HG03175 (cell line): ENCODE data around the gene RCL1.

ENCODE experiments used
- ATAC-seq: cut with Tn5 transposase; IDR thresholded peaks from one replicate; pipeline ENCODE4 v1.9.1; 2021; ENCODE audit warnings: mild to moderate bottlenecking, moderate library complexity; ENCODE audit not compliant: unreplicated experiment

The RCL1 gene

DNA sequence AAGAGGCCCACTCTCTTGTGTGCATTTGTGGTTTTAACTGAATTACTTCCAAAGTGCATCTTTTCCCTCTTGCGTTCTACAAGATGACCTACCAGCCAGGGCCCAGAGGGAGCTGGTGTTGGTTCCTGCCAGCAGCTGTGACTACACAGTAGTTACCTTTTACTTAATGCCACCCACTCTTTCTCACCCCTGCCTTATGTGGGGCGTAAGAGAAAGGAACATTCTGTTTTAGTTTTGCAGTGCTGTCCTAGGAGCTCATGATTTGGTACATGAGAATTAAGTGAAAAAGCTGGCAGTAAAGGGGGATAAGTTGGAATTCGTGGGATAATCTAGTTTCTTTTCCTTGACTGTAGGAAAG, 45.4 kb downstream of the RCL1 start:
- ATAC-seq: no peak

DNA sequence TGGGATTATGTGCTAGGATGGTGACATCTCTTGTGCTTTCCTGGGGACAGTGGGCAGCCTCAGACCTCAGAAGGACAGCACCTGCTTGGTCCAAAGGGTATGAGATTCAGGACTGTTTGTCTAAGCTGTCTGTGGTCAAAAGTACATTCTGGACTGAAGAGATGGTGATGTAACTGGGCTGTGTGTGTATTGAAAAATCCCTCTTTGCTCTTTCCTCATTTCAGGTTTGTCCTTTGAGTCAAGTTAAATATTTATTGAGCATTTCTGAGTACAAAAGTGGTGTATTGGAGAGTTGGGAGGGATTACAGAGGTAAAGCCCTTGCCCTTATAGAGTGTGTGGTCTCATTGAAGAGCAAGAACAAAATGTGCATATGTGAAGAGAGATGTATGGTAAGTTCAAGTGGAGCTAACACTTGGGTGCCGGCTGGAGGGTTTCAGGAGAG, 46.7 kb downstream of the RCL1 start:
- ATAC-seq: no peak

DNA sequence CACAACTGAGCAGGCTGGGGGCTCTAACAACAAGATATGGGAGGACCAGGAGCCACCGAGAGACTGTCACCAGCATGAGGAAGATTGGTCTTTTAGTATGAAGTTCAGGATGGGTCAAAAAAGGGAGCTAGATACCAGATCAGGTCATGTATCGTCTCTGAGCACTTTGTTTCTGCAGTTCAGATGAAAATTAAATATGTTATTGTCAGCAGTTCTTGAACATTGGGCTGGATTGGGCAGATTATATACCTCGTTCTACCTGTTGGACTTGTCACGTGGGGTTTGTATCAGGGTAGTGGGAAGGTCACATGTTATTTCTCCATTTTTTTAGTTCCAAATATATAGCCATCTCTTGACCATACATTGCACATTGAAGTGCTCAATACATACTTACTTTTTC, 47.3 kb downstream of the RCL1 start:
- no peak for ATAC-seq

DNA sequence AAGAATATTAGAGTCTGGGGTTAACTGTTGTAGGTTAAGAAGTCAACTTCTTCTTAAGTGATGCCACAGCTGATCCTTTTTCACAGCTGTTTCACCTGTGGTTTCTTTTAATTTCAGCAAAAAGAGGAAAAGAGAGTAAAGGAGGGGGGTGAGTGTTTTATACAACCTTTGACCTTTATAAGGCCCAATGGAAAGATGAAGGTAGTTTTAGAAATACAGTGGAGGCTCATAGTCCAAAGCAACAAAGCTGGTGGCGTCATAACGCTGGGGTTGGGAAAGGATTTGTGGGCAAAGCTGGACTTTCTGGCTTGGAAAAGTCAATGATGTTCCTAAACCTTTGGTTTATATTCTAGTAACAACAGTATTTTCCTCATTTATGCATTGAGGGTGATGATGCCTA, 49.5 kb downstream of the RCL1 start:
- ATAC-seq: no peak

DNA sequence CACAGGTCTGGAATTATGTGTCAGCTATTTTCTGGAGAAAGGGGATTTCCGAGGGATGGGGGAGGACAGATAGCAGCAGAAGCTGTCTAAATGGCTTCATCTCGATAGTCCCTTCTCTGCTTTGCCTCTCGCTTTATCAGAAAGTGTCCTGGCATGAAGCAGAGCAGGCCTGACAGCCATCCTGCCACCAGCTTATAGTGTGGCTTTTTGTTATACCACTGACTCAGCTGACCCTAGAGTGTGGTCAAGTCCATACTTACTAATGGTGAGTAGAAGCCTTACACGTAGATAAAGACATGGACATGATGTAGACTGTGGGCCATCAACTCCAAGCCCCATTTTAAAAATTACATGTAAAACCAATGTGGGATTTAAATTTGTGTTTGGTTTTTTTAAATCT, 50.0 kb downstream of the RCL1 start:
- ATAC-seq: no peak

DNA sequence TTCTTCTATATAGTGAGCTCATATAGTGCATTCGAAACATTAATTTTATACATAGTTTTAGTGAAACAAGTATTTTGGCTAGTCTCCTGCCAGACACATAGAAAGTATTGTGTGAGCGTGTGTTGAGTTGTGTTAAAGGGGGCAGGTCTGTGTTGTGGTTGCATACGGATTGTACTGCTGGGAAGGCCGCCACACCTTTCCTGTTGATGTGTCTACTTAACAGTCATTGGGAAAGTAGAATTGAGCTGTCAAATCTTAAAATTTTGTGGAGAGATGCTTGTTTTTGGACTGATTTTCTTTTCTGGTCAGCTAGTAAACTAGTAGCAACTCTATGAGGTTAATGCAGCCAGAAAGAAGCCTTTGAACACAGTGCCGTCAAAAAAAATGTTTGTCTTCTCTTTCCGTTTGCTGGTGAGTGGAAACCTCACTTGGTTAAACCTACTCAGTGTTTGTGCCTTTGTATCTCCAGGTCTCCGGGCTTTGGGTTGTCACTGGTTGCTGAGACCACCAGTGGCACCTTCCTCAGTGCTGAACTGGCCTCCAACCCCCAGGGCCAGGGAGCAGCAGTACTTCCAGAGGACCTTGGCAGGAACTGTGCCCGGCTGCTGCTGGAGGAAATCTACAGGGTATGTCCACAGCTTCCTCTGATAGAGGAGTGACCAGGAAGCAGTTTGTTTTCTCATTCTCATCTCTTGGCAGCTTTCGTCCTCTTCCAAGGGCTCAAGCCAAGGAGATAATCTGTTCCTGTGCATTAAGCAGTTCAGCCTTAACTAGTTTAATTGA, 51.5 kb downstream of the RCL1 start:
- no peak for ATAC-seq

DNA sequence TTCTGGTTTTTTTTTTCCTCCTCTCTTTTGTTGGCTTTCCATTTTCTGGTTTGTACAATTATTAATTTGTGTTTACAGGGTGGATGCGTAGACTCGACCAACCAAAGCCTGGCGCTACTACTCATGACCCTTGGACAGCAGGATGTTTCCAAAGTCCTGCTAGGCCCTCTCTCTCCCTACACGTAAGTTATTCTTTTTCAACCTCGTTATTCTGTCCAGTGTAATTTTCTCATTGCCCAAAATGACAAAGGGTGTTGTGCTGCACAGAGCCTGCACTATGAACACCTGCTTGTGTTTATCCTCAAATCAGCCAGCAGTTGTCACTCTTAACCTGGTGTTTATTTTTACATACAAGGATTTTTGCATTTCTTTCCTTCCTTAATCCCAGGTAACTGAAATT, 56.6 kb downstream of the RCL1 start:
- ATAC-seq: no peak

DNA sequence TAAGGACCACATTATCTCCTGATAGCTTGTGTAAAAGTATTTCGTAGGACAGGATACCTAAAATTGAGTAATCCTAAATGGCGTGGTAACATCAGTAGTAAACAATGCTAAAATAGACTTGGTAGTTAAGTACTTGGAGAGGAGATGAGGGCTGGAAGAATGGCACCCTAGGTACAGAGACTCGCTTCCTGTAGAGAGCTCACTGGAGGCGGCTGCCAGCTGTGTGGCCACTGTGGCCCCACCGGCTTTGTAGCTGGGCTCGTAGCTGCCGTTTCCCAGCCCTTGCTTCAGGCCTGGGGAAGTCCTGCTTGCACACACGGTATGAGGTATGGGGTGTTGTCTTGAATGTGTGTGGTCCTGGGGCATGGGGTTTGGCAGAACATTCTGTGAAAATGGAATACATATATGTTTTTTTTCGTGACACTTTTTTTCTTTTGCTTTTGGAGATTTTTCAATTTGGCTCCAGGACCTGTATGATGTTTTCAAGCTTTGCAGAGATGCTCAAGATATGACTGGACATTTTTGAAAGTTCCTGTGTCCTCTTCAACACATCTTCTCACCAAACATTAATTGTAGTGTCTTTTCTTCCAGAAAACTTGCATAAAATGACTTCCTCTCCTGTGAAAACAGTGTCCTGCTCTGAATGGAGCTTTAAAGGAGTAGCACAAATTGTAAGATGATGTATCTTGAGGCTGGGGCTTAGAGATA, 58.0 kb downstream of the RCL1 start:
- no peak for ATAC-seq

DNA sequence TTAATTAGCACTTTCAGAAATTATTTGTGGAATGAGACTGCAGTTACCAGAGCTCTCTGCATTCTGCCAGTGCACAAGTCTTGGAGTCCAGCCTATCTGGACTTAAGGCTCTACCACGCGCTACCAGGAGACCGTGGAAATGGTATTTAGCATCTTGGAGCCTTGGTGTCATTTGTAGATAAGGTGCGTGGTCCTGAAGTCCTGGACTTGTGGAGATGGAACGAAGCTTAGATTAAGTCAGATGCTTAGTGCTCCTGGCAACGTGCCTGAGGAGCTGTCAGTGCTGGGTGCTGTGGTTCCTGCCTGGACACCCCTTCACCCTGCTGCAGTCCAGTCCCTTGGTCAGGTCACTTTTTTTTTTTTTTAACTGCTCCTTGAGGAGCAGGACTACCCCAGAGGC, 59.7 kb downstream of the RCL1 start:
- ATAC-seq: no peak

DNA sequence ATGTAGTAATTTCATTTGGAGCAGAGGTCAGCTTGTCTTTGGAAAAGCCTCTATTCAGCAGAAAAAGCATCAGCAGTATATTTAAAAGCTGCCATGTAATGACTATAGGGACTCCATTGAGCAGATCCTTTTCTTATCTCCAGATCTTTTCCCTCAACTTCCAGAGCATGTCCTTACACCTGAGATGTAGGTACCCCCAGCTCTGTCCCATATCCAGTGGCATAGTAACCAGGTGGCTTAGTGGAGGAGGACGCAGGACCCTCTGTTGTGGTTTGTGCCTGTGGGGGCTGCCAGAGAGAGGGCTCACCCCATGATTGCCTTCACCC, 61.5 kb downstream of the RCL1 start:
- no peak for ATAC-seq

DNA sequence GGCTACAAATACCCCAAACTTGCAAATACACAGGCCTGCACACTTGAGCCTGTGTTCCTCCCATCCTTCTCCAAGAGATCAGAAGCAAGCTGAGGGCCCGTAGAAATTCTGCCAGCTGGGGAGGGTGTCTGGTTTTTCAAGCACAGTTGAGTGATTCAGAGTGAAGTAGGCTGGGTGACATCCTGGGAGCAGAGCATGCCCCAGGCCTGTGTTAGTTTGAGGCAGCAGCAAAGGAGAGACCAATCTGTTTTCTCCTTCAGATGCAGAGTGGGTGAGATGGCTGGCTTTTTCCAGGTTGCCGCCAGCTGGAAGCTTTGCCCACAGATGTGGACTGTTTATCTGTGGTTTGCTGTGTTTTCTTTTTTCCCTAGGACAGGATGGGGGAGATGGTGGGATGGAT, 63.1 kb downstream of the RCL1 start:
- ATAC-seq: no peak

DNA sequence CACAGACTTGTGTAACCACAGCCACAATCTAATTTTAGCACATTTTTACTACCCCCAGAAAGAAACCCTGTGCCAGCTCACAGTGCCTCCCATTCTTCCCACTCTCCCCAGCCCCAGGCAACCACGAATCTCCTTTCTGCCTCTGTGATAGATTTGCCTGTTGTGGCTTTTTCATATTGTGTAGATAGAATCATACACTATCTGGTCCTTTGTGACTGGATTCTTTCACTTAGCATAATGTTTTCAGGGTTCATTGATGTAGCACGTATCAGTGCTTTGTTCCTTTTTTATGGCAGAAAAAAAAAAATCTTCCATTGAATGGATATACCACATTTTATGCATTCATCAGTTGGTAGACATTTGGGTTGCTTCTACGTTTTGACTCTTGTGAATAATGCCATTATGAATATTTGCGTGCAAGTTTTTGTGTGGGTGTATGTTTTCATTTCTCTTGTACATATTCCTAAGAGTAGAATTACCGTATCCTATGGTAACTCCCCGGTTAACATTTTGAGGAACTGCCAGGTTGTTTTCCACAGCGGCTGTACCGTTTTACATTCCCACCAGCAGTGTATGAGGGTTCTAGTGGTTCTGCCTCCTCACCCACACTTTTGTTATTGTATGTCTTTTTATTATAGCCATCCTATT, 64.5 kb downstream of the RCL1 start:
- no peak for ATAC-seq

DNA sequence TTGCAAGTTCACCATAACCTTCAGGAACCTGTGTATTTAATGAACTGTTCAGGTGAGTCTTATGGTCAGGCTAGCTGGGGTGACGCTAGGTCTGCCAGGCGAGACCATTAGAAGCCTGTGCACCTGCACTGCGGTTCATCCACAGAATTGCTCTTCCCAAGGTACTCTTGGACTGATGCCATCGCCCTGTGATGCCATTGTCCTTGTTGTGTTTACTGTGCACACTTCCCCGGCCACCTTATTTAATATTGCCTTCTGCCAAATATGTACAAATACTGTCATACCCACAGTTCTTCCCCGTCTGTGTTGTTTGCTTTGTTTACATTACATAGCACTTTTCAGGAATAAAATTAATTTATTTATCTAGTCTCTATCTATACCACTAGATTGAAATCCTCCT, 66.3 kb downstream of the RCL1 start:
- ATAC-seq: no peak

DNA sequence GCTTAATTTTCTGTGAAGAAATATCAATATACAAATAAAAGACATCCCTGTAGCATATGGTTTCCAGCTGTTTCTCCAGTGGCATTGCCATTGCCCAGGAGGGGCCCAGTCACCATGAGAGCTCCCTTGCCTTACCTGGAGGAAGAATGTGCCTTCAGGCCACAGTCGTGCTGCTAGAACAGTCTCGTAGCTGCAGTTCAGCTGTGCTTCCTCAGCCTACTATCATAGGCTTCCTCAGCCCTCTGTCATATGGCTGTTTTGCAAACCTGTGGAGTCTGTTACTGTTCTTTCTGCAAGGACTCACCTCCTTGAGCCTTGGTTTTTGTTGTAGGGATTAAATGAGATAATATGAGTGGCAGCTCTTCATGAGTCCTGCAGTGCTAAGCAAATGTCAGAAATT, 67.6 kb downstream of the RCL1 start:
- no peak for ATAC-seq

DNA sequence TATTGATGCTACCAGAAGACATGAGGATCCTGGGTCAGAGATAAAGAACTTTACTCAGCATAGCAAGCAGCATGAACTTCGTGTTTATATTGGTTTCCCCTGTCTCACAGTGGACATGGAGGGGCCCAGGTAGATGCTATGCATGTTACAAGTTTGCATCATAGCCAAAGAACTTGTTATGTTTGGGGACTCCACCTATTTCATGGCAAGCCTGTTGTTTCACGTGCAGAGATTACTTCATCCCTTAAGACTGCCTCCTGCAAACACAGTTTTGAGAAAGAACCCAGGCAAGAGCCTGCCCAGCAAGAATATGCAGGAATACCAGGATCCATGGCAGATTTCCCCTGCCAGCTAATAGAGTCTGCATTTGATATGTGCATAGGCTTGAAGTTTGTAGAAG, 68.4 kb downstream of the RCL1 start:
- ATAC-seq: no peak

DNA sequence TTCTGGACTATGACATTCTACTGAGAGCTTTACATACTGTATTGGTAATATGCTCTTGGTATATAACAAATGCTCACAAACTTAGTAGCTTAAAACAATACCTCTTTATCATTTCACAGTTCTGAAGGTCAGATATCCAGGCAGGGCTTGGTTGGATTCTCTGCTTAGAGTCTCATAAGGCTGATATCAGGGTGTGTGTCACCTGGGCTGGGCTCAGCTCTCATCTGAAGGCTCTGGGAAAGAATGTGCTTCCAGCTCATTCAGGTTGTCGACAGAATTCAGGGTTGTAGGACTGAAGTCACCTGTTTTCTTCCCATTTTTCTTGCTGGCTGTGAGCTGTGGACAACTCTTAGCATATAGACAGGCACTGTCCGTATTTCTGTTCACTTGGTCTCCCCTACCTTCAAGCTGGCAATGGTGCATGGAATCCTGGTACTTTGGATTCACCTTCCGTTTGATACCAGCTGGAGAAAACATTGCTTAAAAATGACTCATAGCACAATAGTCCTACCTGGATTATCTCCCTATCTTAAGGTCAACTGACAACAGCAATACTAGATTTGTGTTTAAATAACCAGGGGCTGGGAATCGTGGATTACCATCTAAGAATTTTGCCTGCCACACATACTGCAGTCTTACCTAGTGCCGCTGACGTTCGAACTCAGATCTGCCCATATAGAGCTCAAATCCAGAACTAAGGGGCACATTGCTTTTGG, 69.2 kb downstream of the RCL1 start:
- ATAC-seq: no peak

DNA sequence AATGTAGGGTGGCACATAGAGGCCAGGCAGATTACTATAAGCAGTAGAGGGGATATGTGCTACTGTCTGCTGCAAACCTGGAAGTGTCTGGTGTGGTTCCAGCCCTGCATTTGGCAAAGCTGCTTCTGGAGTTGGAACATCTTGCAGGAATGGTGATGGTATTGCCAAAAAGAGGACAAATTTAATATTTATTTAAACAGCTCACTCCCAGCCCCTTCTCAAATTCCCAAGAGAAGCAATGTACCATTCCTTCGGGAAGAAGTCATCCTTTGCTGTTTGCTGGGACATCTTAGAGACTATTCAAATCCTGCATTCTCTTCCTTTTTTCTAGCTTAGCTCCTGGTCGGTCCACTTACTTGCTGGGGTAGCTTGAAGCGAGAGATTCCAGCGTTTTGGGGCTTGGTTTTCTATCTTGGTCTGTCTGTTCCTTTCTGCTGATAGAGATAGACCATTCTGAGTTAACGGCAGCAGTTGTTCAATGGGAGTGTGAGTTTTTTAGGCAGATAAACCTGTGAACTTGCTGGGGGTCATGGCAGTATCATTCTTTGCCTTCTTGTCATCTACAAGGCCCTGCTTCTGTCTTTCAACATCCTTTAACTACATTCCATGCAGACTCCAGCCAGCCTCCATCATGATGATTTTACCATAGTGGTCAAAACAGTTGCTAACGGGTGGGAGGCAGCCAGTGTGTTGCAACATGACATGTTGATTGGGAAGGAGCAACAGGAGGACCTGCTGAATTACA, 69.9 kb downstream of the RCL1 start:
- ATAC-seq: no peak

DNA sequence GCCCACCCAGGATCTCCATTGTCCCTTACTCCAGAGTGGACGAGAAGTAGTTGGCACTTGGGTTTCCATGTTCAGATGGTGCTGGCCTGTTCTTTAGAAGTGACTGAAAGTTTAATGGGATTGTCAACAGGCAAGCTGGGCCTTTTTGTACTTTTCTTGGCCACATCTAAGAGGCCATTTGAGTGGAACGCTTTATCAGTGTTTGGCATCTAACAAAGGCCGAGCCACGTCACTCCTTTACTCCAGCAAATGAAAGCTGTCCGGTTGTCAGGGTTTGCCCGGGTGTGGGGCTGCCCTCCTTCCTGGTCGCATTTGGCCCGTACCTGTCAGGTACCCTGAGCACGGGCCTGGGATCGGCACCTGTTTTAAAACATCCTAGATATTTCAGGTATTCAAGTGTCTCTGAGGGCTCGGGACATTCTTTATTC, 71.5 kb downstream of the RCL1 start:
- no peak for ATAC-seq

DNA sequence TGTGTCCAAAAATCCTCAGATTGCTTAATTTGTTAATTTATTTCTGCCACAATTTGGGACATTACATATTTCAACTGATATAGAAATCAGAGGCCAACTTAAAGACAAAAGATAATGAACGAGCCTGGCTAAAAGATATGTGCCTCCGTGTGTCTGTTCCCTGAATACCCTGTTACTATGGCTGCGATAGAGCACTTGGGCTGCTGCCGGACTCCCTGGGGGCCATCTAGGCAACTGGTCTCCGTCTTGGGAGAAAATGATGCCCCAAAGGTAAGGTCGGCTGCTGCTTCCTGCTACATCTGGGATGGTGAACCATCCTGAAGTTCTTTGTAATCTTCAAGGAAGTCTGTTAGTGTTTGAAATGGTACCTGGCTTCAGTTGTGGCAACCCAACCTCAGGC, 72.0 kb downstream of the RCL1 start:
- ATAC-seq: no peak

DNA sequence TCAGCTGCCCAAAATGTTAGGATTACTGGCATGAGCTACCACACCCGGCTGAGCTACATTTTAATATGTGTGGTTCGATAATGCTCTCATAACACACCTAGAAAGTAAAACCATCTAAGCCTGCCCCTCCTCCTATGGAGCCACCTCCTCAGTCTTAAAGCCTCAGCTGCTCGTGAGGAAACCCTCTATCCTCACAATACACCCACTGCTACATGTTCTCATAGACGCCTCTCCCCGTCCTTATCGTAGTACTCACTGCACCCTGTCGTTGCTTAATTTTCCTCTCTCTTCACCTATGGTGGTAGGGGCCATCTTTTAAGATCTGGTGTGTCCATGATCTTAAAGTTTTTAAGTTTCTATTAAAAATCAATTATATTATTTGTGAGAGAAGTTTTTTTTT, 72.9 kb downstream of the RCL1 start:
- ATAC-seq: no peak
